ENCODE data around the gene STMN3.

STMN3 gene

GRCh38 chr20:63691711-63692435 is 38.6 kb upstream of the STMN3 start:
- no peak for DNase-seq

- no peak for DNase-seq
Measured at GRCh38 chr20:63690898-63691710, 37.9 kb upstream of the STMN3 start.

- DNase-seq: no peak
Measured at GRCh38 chr20:63690003-63690897, 37.0 kb upstream of the STMN3 start.

GRCh38 chr20:63689046-63690002 is 36.1 kb upstream of the STMN3 start:
- no peak for DNase-seq

- no peak for DNase-seq
Measured at GRCh38 chr20:63688228-63689045, 35.2 kb upstream of the STMN3 start.

GRCh38 chr20:63687419-63688178 is 34.4 kb upstream of the STMN3 start:
- DNase-seq: no peak

GRCh38 chr20:63686492-63687321 is 33.5 kb upstream of the STMN3 start:
- no peak for DNase-seq

GRCh38 chr20:63686094-63686491 is 32.9 kb upstream of the STMN3 start:
- no peak for DNase-seq

GRCh38 chr20:63685269-63686026 is 32.2 kb upstream of the STMN3 start:
- DNase-seq: no peak

GRCh38 chr20:63682384-63683139 is 29.3 kb upstream of the STMN3 start:
- peak; percentile 99 for DNase-seq

- no peak for DNase-seq
Measured at GRCh38 chr20:63681609-63682142, 28.5 kb upstream of the STMN3 start.

- DNase-seq: no peak
Measured at GRCh38 chr20:63680857-63681608, 27.8 kb upstream of the STMN3 start.

GRCh38 chr20:63680427-63680826 is 27.2 kb upstream of the STMN3 start:
- DNase-seq: no peak

- DNase-seq: no peak
Measured at GRCh38 chr20:63679799-63680305, 26.6 kb upstream of the STMN3 start.

- DNase-seq: no peak
Measured at GRCh38 chr20:63678667-63679465, 25.6 kb upstream of the STMN3 start.

GRCh38 chr20:63678071-63678470 is 24.8 kb upstream of the STMN3 start:
- no peak for DNase-seq
